GM19452 (cell line): ENCODE results near the gene PIK3CG.
"Not testable (repeated sequence)": the region's sequence is repeated elsewhere in the genome, so short reads cannot be mapped to it uniquely, and the experiment has no call there.

Source experiments
- ATAC-seq: cut with Tn5 transposase; IDR thresholded peaks from one replicate; pipeline ENCODE4 v1.9.1; 2021; ENCODE audit not compliant: unreplicated experiment

The PIK3CG gene

DNA sequence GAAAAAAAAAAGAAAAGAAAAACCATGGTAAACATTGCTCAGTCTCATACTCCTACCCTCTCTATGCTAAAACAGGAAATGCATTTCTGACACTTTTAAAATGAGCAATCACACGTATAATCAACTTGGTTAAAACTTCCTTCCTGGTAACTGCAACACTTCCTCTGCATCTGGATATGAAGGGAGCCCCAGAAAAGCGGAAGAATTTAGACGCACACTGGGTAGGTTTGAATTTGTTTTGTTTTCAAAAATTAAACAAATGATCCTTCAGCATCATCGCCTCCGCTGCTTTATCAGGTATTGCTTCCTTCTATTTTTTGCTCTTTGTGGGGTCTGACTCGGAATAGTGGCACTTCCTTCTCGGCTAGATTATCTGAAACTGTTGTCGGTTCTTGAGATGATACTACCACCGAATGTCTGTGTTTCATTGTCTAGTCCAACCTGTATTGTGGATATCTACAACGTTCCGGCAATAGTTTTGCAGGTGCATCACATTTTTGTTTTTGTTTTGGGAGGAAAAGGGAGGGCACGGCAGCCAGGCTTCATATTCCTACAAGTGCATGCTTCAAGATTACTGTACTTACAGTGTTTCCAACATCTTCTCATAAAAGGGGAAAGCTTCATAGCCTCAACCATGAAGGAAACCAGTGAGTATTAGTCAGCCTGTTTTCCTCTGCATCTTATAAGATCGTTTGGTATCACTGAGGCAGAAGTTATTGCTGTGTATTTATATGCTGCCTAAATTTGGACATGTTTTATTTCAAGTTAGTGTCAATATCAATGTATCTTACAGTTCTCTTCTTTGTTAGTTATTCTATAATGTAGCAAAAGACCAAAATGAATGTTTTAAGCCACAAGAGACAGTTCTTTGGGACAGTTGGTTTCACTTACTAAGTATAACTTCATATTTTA lies at the start of gene PIK3CG:
PIK3CG (plus strand) TSS at position 153 of the 912 bp plus-strand sequence. CDS start 2,280 bp downstream, outside the sequence.
- peak; percentile 75 for ATAC-seq

DNA sequence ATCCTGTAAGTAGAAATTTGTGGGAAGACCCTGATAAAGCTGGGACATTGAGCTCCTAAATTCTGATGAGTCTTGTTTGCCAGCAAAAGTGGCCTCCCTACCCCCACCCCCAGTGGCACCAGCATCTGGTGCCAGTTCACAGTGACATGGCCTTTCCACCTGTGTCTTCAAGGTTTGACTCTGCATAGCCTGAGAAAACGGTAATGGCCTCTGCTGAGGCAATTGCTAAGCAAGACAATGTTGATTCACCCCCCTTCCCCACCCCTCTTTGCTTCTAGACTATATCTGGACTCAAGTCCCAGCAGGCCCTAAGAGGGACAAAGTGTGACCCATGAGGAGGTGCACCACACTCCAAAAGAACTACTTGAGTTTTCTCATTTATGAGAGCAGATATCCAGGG lies 48.0 kb upstream of the PIK3CG start:
- ATAC-seq, result no peak

DNA sequence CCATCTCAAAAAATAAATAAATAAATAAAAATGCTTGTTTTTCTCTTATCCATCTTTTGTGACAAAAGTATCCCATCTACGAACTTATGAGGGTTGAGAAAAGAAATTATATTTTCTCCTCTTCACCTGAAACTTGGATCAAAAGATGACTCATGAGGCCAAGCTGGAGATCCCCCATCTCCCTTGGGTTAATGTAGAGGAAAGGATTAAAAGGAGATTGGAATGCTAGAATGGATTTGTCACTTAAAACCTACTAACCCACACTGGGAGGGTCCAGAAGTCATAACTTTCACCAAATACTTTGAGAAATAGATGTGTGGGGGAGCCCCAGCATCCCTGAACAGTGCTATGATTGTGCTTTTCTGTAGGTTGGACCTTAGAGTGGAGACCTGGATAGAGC lies 46.3 kb upstream of the PIK3CG start:
- no peak for ATAC-seq

DNA sequence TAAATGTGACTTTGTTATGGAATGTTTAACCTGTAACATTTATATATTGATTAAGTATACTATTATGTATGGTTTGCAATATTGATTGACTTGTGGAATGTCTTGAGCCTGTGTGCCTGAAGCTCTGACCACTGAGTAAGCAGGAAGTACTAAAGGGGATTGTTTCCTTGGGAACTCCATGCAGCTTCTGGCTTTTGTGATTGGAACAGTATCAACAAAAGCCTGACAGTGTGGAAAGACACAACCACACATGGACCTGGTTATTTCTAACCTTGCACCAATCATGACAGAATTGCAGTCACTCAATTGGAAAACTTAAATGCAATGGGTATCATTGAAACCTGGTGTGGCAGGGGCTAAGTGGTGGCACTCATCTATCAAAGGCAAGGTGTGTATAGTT lies 45.5 kb upstream of the PIK3CG start:
- ATAC-seq, result no peak

DNA sequence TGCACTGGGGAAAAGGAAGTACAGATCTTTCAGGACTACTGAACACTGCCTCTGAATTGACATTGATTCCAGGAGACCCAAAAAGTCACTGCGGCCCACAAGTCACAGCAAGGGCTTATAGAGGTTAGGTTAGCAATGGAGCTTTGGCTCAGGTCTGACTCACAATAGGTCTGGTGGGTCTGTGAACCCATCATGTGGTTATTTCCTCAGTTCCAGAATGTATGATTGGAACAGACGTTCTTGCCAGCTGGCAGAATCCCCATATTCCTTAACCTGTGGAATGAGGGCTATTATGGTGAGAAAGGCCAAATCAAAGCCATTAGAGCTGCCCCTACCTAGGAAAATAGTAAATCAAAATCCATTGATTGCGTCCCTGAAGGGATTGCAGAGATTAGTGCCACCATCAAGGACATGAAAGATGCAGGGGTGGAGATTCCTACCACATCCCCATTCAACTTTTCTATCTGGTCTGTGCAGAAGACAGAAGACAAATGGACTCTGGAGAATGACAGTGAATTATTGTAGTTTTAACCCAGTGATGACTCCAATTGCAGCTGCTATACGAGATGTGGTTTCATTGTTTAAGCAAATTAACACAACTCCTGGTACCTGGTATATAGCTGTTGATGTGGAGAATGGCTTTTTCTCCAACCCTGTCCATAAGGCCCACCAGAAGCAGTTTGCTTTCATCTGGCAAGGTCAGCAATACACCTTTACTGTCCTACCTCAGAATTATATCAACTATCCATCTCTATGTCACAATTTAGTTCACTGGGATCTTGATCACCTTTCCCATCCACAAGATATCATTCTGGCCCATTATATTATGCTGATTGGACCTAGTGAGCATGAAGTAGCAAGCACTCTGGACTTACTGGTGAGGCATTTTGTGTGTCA lies 44.5 kb upstream of the PIK3CG start:
- ATAC-seq, result no peak

DNA sequence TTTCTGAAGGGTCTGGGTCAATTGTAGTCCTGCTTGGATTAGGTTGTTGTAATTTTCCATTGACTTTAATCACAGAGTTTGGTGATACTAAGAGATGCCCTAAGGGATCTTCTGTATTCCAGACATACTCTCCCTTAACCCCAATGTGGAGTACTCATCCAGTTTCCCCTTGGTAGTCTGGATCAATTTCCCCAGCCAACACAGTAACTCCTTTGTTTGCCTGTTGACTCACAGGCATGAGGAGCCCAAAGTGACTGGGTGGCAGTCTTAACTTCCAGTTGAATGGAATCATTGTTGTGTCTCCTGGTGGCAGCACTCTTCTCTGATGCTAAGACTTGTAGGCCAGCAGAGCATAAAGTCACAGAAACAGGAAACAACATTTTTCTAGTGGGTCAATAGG lies 41.5 kb upstream of the PIK3CG start:
- no peak for ATAC-seq

DNA sequence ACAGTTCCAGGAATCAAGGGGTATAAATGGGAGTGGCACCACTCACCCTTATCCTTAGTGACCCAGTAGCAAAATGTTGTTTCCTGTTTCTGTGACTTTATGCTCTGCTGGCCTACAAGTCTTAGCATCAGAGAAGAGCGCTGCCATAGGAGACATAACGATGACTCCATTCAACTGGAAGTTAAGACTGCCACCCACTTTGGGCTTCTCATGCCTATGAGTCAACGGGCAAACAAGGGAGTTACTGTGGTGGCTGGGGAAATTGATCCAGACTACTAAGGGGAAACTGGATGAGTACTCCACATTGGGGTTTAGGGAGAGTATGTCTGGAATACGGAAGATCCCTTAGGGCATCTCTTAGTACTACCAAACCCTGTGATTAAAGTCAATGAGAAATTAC lies 40.6 kb upstream of the PIK3CG start:
- ATAC-seq, result no peak

DNA sequence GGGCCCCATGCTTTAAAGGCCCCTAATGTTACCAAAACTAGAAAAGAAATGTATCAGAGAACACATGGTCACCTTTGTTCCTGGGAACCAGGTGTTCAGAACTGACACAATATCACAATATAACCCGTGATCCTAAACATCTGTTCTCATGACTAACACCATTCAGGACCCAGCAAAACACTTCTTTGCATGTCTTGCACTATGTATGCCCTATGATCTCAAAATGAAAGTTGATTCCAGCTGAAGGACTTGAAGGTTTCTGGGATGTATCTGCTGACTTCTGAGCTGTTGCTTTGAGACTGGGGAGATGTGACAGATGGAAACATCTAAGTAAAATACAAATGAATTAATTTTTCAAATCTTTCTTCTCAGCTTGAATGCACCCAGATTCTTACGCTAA lies 37.5 kb upstream of the PIK3CG start:
- no peak for ATAC-seq

DNA sequence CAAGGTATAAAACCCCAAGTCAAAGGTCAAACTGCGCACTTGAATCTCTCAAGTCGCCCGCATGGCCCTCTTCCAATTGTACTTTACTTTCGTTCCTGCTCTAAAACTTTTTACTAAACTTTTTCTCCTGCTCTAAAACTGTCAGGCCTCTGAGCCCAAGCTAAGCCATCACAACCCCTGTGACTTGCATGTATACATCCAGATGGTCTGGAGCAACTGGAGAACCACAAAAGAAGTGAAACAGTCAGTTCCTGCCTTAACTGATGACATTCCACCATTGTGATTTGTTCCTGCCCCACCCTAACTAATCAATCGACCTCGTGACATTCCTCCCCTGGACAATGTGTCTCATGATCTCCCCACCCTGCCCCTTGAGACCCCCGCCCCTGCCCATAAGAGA lies 35.6 kb upstream of the PIK3CG start:
- ATAC-seq, result no peak

DNA sequence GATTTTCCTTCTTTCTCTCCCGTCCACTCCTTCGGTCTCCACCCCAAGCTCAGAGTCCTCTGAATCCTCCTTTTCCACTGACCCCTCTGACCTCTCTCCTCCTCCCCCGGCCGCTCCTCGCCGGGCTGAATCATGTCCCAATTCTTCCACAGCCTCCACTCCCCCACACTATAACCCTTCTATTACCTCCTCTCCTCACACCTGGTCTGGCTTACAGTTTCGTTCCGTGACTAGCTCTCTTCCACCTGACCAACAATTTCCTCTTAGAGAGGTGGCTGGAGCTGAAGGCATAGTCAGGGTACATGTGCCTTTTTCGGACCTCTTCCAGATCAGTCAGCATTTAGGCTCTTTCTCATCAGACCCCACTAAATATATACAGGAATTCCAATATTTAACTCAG lies 34.2 kb upstream of the PIK3CG start:
- ATAC-seq, result not testable (repeated sequence)

DNA sequence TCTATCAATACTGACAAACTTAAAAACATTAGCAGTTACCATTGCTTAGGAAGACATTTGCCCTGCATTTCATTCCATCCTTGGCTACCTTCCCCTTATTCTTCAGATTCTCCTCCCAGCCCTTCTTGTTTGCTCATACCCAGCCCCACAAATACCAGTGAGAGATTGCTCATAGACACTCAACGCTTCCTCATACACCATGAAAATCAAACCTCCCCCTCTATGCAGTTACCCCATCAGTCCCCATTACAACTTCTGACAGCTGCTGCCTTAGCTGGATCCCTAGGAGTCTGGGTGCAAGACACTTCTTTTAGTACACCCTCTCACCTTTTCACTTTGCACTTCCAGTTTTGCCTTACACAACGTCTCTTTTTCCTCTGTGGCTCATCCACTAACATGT lies 28.3 kb upstream of the PIK3CG start:
- no peak for ATAC-seq

DNA sequence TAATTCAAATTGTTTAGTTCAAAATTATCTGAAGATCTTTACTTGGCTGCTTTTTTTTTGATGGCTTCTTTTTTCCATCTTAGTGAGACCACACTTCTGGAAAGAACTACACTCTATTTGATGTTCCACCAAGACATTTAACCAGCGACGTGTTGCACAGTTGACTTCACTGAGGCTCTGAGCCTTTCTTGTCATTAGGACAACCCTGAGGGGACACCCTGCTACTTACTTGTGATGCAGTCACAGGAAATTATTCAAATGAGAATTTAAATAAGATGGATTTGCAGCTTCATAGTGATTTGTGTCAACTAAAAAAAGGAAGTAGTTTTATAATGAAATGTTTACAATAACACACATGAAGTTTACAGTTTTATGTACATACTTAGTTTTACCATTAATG lies 25.6 kb upstream of the PIK3CG start:
- no peak for ATAC-seq

DNA sequence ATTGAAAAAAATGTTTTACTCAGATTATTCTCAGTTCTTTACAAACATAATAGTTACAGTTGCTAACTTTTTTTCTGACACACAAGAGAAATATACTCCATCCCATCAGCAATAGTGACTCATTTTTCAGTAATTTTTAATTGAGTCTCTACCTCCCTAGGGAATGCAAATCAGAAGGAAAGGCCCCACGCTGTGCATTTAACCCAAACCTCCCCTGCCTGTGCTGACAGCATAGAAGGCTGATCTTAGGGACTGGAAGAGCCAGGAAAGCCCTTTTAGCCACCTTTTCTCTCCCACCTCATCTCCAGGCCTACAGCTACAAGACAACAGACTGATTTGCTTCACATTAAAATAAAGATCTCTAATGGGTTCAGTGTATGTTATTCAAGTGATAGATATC lies 24.7 kb upstream of the PIK3CG start:
- no peak for ATAC-seq

DNA sequence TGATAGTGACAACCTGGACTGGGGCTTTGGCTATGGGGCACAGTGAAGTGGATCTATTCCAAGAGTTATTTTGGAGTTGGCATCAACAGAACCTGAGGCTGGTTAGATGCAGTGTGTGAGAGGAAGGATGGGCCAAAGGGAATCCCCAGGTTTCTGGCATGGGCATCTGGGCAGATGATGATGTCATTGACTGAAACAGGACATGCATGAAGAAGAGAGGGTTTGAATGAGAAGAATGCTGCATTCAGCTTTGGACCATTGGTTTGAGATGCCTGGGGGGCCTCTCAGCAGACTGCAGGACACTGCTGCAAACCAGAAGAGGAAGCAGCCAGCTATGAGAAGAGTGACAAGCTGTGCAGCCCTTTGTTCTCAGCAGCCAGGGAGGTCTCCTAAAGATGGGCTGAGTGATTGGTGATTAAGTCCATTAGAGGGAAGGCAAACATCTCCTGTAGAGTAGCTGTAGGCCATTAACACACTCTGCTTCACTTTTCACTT lies 23.1 kb upstream of the PIK3CG start:
- no peak for ATAC-seq

DNA sequence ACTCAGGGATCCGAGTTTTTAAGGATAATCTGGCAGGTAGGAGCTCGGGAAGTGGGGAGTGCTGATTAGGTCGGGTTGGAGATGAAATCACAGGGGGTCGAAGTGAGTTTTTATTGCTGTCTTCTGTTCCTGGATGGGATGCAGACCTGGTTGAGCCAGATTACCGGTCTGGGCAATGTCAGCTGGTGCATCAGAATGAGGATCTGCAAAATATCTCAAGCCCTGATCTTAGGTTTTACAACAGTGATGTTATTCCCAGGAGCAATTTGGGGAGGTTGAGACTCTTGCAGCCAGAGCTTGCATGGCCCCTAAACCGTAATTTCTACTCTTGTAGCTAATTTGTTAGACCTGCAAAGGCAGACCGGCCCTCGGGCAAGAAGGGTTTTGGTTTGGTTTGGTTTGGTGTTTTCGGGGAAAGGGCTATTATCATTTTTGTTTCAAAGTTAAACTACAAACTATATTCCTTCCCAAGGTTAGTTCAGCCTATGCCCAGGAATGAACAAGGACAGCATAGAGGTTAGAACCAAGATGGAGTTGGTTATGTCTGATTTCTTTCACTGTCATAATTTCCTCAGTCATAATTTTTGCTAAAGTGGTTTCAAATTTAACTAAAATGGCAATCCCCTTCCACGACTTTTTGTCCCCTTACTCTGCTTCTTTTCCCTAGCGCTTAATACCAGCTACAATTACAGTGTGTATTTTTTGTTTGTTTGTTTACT lies 20.6 kb upstream of the PIK3CG start:
- no peak for ATAC-seq

DNA sequence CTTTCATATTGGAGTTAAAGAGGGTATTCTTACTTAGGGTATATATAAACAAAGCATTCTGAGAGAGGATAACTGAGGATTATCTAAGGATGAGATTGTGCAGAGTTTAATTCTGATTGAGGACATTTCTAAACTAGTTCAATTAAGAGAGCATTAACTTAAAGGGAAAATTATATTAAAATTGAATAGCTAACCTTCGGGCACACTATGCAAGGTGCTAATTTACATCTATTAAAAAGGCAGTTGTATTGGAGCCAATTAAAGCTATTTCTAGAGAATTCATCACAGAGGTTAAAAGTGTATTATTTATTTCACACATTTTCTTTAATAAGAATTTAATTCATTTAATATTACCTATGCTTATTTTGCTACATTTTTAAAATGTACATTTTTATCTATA lies 17.0 kb upstream of the PIK3CG start:
- ATAC-seq, result no peak

DNA sequence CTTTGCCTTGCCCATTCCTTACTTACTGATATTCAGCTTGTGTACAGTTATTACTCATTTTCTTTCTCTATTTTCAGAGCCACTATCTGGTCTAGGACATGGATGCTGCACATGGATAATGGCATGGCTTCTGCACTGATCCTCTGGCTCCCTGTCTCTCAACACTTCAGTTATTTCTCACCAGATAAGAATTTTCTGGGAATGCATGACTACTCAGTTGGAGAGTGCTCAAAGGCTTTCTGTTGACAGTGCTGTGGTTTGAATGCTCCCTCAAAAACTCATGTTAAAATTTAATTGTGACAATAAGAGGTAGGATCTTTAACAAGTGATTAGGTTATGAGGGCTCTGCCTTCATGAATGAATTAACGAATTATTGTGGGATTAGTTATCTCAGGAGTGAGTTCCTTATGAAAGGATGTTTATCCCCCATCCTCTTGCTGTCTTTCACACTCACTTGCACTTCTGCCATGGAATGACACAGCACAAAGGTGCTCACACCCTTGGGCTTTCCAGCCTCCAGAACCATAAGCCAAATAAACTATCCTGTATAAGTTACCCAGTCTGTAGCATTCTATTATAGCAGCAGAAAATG lies 16.1 kb upstream of the PIK3CG start:
- ATAC-seq, result no peak

DNA sequence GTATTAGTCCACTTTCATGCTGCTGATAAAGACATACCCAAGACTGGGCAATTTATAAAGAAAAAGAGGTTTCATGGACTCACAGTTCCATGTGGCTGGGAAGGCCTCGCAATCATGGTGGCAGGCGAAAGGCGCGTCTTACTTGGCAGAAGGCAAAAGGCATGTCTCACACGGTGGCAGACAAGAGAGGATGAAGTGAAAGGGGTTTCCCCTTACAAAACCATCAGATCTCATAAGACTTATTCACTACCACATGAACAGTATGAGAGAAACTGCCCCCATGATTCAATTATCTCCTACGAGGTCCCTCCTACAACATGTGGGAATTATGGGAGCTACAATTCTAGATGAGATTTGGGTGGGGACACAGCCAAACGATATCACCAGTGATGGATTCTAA lies 13.4 kb upstream of the PIK3CG start:
- not testable (repeated sequence) for ATAC-seq

DNA sequence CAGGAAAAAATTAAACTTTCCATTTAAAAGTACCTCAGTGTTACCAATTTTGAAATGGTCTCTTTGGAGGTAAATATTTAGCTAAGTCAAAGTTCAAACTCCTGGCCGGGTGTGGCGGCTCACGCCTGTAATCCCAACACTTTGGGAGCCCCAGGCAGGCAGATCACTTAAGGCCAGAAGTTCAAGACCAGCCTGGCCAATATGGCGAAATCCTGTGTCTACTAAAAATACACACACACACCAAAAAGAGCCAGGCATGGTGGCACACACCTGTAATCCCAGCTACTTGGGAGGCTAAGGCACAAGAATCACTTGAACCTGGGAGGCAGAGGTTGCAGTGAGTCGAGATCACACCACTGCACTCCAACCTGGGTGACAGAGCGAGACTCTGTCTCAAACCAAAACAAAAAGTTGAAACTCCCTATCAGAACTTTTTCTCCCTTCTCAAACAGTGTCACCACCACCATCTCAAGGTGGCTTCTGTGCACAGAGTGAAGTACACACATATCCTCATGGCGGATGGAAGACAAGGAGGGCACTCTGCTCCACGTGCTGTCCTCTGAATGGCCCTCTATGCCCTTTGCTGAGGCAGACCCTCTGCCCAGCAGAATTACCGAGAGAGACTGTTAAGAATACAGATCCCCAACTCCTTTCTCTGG lies 11.7 kb upstream of the PIK3CG start:
- ATAC-seq, result no peak

DNA sequence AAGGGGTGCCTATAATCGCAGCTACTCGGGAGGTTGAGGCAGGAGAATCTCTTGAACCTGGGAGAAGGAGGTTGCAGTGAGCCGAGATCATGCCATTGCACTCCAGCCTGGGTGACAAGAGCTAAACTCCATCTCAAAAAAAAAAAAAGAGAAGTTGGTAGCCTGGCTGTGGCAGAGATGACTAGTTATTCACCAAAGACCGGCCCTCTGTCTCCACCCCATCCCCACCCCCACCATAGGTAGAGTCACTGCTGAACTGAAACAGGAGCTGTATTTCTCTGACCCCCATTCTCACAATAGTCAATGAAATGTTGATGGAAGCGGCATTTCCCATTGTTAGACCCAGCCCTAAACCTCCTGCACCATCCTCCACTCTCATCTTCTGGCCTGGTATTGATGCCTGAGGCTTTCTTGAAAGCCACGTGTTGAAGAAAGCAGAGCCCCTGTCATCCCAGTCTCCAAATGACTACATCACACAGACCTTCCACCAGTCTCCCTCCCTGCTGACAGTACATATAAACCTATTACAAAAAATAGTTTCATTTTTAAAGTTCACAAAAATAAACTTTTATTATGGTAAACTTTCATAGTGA lies 9.4 kb upstream of the PIK3CG start:
- ATAC-seq, result no peak
